PC-3 (cell line): ENCODE data around the gene RAB44. TPM values are rescaled to one million over a fixed set of nuclear protein-coding genes. Genes with fewer than 3 reads are reported as not detected.

Experiments
- ATAC-seq: fragments of 200-7000 bp; cut with Tn5 transposase; 2 replicates; pipeline ENCODE4 v1.9.1; 2020; ENCODE audit warnings: mild to moderate bottlenecking, moderate library complexity
- BruUV-seq: library from RNA; stranded (reverse); fragments of 400-500 nt; replicated peaks from 2 replicates; lab custom pipeline; 2021; lab: Mats Ljungman, UMichigan
- CTCF ChIA-PET: fragments of 300-600 bp; sonication (Branson Sonifier 250); formaldehyde crosslinking; loops from one replicate; lab custom pipeline; 2022; ENCODE audit warnings: antibody characterized with exemption; lab: Charles Lee
- POLR2A ChIA-PET: fragments of 300-600 bp; sonication (Branson Sonifier 250); formaldehyde crosslinking; loops from one replicate; lab custom pipeline; 2022; ENCODE audit warnings: antibody characterized with exemption; ENCODE audit not compliant: unreplicated experiment; lab: Charles Lee
- DNase-seq: peaks from one replicate; pipeline ENCODE4 v3.0.0-alpha.2; 2015
- H2AFZ ChIP-seq: fragments of 300-600 bp; sonication (generic); 2 replicates; pipeline ENCODE4 v1.6.0; 2016; ENCODE audit warnings: antibody characterized with exemption, low read length
- H3F3A ChIP-seq: fragments of 300-600 bp; sonication (generic); one replicate; pipeline ENCODE4 v1.6.0; 2017; ENCODE audit warnings: antibody characterized with exemption, low read length, control low read depth, mild to moderate bottlenecking; ENCODE audit not compliant: unreplicated experiment
- H3K27ac ChIP-seq: fragments of 300-600 bp; sonication (generic); 2 replicates; pipeline ENCODE4 v1.5.1; 2016; ENCODE audit warnings: mild to moderate bottlenecking, low read length
- H3K27me3 ChIP-seq: fragments of 300-600 bp; sonication (generic); 2 replicates; pipeline ENCODE4 v1.6.1; 2016; ENCODE audit warnings: low read length, mixed read lengths
- H3K36me3 ChIP-seq: fragments of 300-600 bp; sonication (generic); 2 replicates; pipeline ENCODE4 v1.6.1; 2016; ENCODE audit warnings: low read depth, mixed run types, low read length, mixed read lengths
- H3K4me1 ChIP-seq: fragments of 300-600 bp; sonication (generic); 2 replicates; pipeline ENCODE4 v1.5.1; 2016; ENCODE audit warnings: low read length; ENCODE audit not compliant: insufficient read depth
- H3K4me2 ChIP-seq: fragments of 300-600 bp; sonication (generic); 2 replicates; pipeline ENCODE4 v1.6.0; 2016; ENCODE audit warnings: low read length
- H3K4me3 ChIP-seq: fragments of 300-600 bp; sonication (generic); 2 replicates; pipeline ENCODE4 v1.5.1; 2016; ENCODE audit warnings: mild to moderate bottlenecking, low read length, mixed read lengths
- H3K79me2 ChIP-seq: fragments of 300-600 bp; sonication (generic); 2 replicates; pipeline ENCODE4 v1.6.1; 2017; ENCODE audit warnings: low read length, mixed read lengths
- H3K9ac ChIP-seq: fragments of 300-600 bp; sonication (generic); 2 replicates; pipeline ENCODE4 v1.6.0; 2016; ENCODE audit warnings: mild to moderate bottlenecking, low read length
- H3K9me2 ChIP-seq: fragments of 300-600 bp; sonication (generic); replicated peaks from 2 replicates; pipeline ENCODE4 v1.6.1; 2016; ENCODE audit warnings: mixed run types, low read length, mixed read lengths
- H3K9me3 ChIP-seq: fragments of 300-600 bp; sonication (generic); 2 replicates; pipeline ENCODE4 v1.6.1; 2016; ENCODE audit warnings: low read length, mixed read lengths
- H4K20me1 ChIP-seq: fragments of 300-600 bp; sonication (generic); 2 replicates; pipeline ENCODE4 v1.6.1; 2016; ENCODE audit warnings: low read length, mixed read lengths
- EZH2 ChIP-seq: fragments of 300-600 bp; sonication (generic); IDR thresholded peaks from one replicate; pipeline ENCODE4 v1.6.1; 2017; ENCODE audit warnings: antibody characterized with exemption, mild to moderate bottlenecking, low read length; ENCODE audit not compliant: unreplicated experiment
- EZH2phosphoT487 ChIP-seq: fragments of 300-600 bp; sonication (generic); IDR thresholded peaks from 2 replicates; pipeline ENCODE4 v1.6.1; 2018; ENCODE audit warnings: mild to moderate bottlenecking, antibody characterized with exemption, low read length, borderline replicate concordance
- intact Hi-C: fragments of 100-400 bp; cut with micrococcal nuclease; formaldehyde crosslinking; loops from 2 replicates; pipeline ENCODE4 v1.9.0; 2023
- total RNA-seq: library from RNA; depleted of rRNA; stranded (reverse); fragments of >200 nt; gene quantifications from 2 replicates; pipeline ENCODE4 v1.2.3, GENCODE V29; 2014
- TF ChIP-seq, protein P1 (sequence below): fragments of 300-600 bp; sonication (generic); conservative IDR thresholded peaks from 2 replicates; pipeline ENCODE4 v1.5.1; 2017; ENCODE audit warnings: antibody characterized with exemption, low read depth, mild to moderate bottlenecking, low read length

The RAB44 gene
- total RNA-seq, 1 experiment from 2014 or later, result not detected

DNA sequence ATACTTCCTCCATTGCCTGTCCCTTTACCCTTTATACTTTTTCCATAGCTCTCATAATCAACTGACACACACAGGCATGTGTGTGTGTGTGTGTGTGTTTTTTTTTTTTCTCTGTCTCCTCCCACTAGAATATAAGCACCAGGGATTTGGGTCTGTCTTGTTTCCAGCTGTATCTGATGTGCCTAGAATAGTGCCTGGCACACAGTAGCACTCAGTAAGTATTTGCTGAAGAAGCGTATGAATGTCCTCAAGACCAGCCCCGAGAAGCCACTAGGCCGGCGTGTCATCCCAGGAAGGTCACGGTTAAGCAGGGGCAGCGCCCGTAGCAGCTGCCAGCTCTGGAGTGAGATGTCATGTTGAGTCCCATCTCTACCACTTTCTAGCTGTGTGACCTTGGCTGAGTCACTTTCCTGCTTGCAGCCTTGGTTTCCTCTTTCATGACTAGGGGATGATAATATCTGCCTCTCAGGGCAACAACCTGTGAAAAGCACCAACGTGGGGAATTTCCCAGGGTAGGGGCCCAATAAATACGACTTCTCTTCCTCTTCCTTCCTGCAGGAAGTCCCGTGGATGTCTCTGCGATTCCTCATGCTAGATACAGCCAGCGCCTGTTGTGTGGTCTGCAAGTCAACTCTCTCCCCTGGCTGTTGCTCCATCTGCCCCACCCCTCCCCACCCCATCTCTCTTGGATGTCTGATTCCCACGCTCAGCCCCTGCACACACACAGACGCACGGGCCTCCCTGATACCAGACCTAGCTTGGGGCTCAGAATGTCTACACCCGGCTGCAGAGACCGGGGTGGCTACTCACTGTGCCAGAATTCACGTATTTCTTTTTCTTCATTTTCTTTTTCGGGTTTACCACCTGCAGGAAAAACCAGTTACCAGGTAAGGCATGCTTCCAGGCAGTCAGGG lies 58.1 kb downstream of the RAB44 start:
- H3K79me2 ChIP-seq, result no peaks in the 10 kb centered on the region
- TF ChIP-seq, protein P1, sequence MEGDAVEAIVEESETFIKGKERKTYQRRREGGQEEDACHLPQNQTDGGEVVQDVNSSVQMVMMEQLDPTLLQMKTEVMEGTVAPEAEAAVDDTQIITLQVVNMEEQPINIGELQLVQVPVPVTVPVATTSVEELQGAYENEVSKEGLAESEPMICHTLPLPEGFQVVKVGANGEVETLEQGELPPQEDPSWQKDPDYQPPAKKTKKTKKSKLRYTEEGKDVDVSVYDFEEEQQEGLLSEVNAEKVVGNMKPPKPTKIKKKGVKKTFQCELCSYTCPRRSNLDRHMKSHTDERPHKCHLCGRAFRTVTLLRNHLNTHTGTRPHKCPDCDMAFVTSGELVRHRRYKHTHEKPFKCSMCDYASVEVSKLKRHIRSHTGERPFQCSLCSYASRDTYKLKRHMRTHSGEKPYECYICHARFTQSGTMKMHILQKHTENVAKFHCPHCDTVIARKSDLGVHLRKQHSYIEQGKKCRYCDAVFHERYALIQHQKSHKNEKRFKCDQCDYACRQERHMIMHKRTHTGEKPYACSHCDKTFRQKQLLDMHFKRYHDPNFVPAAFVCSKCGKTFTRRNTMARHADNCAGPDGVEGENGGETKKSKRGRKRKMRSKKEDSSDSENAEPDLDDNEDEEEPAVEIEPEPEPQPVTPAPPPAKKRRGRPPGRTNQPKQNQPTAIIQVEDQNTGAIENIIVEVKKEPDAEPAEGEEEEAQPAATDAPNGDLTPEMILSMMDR, result no peak
- TF ChIP-seq EZH2phosphoT487 (no peak), EZH2 (no peak)
- H3K4me1 ChIP-seq, result peaks cover 46% of the 10 kb centered on the region
- BruUV-seq, result no TSS peak
- CTCF ChIA-PET, result interaction anchor here (0.5 kb wide), 1 partner anchor 60 kb away, joined by 3 read pairs; no protein-coding TSS in a partner anchor
- no peaks in the 10 kb centered on the region for H3K9me2 ChIP-seq
- no peaks in the 10 kb centered on the region for H3K27me3 ChIP-seq
- no peaks in the 10 kb centered on the region for H3K36me3 ChIP-seq
- DNase-seq, result peak; percentile 85
- no peaks in the 10 kb centered on the region for H3F3A ChIP-seq
- H4K20me1 ChIP-seq, result no peaks in the 10 kb centered on the region
- POLR2A ChIA-PET, result no interaction called here
- H3K27ac ChIP-seq, result peak overlapping the region; percentile 72
- no peaks in the 10 kb centered on the region for H3K9me3 ChIP-seq
- H3K9ac ChIP-seq, result peak overlapping the region; percentile 55
- no peak overlapping the region for H3K4me3 ChIP-seq
- ATAC-seq, result peak; percentile 29
- H3K4me2 ChIP-seq, result peak overlapping the region; percentile 62
- intact Hi-C loops, result no loop called here
- no peak overlapping the region; the same call in 1 of the 2 replicates for H2AFZ ChIP-seq

DNA sequence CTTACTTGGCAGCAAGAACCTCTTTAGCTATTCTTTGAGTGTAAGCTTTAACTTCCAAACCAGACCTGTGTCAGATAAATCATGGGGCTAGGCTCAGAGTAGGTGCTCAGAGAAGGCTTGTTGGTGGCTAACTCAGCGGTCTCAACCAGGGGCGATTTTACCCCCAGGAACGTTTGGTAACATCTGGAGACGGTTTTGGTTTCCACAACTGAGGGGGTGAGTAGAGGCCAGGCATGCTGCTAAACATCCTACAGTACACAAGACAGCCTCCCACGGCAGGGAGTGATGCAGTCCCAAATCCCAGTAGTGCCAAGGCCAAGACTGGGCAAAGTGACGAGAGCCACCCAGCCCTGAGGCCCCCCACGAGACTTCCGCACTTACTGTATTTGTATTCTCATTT lies 59.2 kb downstream of the RAB44 start:
- Histone ChIP-seq H3K4me2 (no peak overlapping the region), H4K20me1 (no peaks in the 10 kb centered on the region), H2AFZ (no peak overlapping the region), H3K9ac (peak overlapping the region; percentile 55; the same call in 1 of the 2 replicates), H3K27me3 (no peaks in the 10 kb centered on the region), H3F3A (no peaks in the 10 kb centered on the region), H3K4me1 (peaks cover 45% of the 10 kb centered on the region), H3K9me2 (no peaks in the 10 kb centered on the region), H3K4me3 (no peak overlapping the region), H3K27ac (peak overlapping the region; percentile 72; the same call in 1 of the 2 replicates), H3K9me3 (no peaks in the 10 kb centered on the region), H3K36me3 (no peaks in the 10 kb centered on the region), H3K79me2 (no peaks in the 10 kb centered on the region)
- POLR2A ChIA-PET, result no interaction called here
- no TSS peak for BruUV-seq
- ATAC-seq (no peak), DNase-seq (no peak)
- intact Hi-C loops, result no loop called here
- CTCF ChIA-PET, result no interaction called here
- TF ChIP-seq, protein P1, result no peak
- TF ChIP-seq EZH2phosphoT487 (no peak), EZH2 (no peak)

DNA sequence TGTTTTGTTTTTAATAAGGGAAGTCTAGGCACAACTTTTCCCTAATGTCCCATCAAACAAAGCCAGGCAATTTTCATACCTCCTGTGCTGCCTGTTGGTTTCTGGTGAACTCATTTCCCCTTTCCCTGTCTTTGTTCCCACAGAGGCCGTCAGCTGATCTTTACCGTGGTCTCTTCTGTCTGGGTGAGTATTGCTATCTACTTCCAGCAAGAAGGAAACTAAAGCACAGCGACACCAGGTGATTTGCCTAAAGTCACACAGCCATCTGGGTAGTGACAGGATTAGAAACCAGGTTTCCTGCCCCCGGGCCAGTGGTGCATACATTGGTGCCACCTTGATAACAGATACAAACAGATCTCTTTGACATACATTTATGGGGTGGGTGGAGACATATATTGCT lies 59.6 kb downstream of the RAB44 start:
- CTCF ChIA-PET, result no interaction called here
- Histone ChIP-seq H3K9me2 (no peaks in the 10 kb centered on the region), H3K27ac (no peak overlapping the region), H3K36me3 (no peaks in the 10 kb centered on the region), H3F3A (no peaks in the 10 kb centered on the region), H3K79me2 (no peaks in the 10 kb centered on the region), H3K4me1 (peaks cover 41% of the 10 kb centered on the region), H3K4me3 (no peak overlapping the region), H3K27me3 (no peaks in the 10 kb centered on the region), H3K4me2 (no peak overlapping the region), H4K20me1 (no peaks in the 10 kb centered on the region), H3K9ac (no peak overlapping the region), H2AFZ (no peak overlapping the region), H3K9me3 (no peaks in the 10 kb centered on the region)
- intact Hi-C loops, result no loop called here
- ATAC-seq (no peak), DNase-seq (no peak)
- no TSS peak for BruUV-seq
- TF ChIP-seq EZH2phosphoT487, result no peak
- TF ChIP-seq, protein P1, result no peak
- no peak for TF ChIP-seq EZH2
- POLR2A ChIA-PET, result no interaction called here
